PC-9 (cell line): ENCODE data around the gene BCAS2. TPM values are rescaled to one million over a fixed set of nuclear protein-coding genes. Genes with fewer than 3 reads are reported as not detected.

Experiments used
- BruUV-seq: library from RNA; stranded (reverse); fragments of 400-500 nt; replicated peaks from 2 replicates; lab custom pipeline; 2021; lab: Mats Ljungman, UMichigan
- CTCF ChIA-PET: fragments of 300-600 bp; sonication (Branson Sonifier 250); formaldehyde crosslinking; loops from one replicate; lab custom pipeline; 2022; ENCODE audit warnings: antibody characterized with exemption; lab: Charles Lee
- POLR2A ChIA-PET: fragments of 300-600 bp; sonication (Branson Sonifier 250); formaldehyde crosslinking; loops from one replicate; lab custom pipeline; 2022; ENCODE audit warnings: antibody characterized with exemption; ENCODE audit not compliant: unreplicated experiment; lab: Charles Lee
- DNase-seq, 2 experiments: peaks; one replicate each; pipeline versions ENCODE4 v3.0.0 to v3.0.0-alpha.2; 2015 to 2022; ENCODE audit warnings: mixed read lengths in 1 of 2
- H2AFZ ChIP-seq: fragments of 200-600 bp; sonication (generic); 2 replicates; pipeline ENCODE4 v1.8.1; 2017; ENCODE audit warnings: antibody characterized with exemption
- H3F3A ChIP-seq: fragments of 200-600 bp; sonication (generic); 2 replicates; pipeline ENCODE4 v1.8.1; 2017; ENCODE audit warnings: antibody characterized with exemption, mild to moderate bottlenecking, low read depth; ENCODE audit not compliant: insufficient read depth
- H3K27ac ChIP-seq: fragments of 200-600 bp; sonication (generic); 2 replicates; pipeline ENCODE4 v1.6.1; 2016; ENCODE audit warnings: mixed run types
- H3K27me3 ChIP-seq: fragments of 200-600 bp; sonication (generic); 2 replicates; pipeline ENCODE4 v1.6.1; 2016; ENCODE audit warnings: low read depth, mixed run types; ENCODE audit not compliant: insufficient read depth
- H3K36me3 ChIP-seq: fragments of 200-600 bp; sonication (generic); 2 replicates; pipeline ENCODE4 v1.6.1; 2016; ENCODE audit warnings: low read depth, mixed run types
- H3K4me1 ChIP-seq: fragments of 200-600 bp; sonication (generic); replicated peaks from 2 replicates; pipeline ENCODE4 v1.6.1; 2016; ENCODE audit warnings: mixed run types; ENCODE audit not compliant: insufficient read depth
- H3K4me2 ChIP-seq: fragments of 200-600 bp; sonication (generic); 2 replicates; pipeline ENCODE4 v1.6.1; 2017; ENCODE audit warnings: mixed run types
- H3K4me3 ChIP-seq: fragments of 200-600 bp; sonication (generic); 2 replicates; pipeline ENCODE4 v1.6.1; 2016; ENCODE audit warnings: mixed run types
- H3K79me2 ChIP-seq: fragments of 200-600 bp; sonication (generic); 2 replicates; pipeline ENCODE4 v1.6.1; 2017; ENCODE audit warnings: low read depth, mixed run types
- H3K9me2 ChIP-seq: fragments of 200-600 bp; sonication (generic); 2 replicates; pipeline ENCODE4 v1.8.1; 2017; ENCODE audit warnings: mild to moderate bottlenecking; ENCODE audit not compliant: insufficient read depth
- H3K9me3 ChIP-seq: fragments of 200-600 bp; sonication (generic); 2 replicates; pipeline ENCODE4 v1.8.1; 2016; ENCODE audit warnings: low read depth; ENCODE audit not compliant: insufficient read depth
- H4K20me1 ChIP-seq: fragments of 200-600 bp; sonication (generic); 2 replicates; pipeline ENCODE4 v1.8.1; 2017; ENCODE audit not compliant: insufficient read depth
- CTCF ChIP-seq: fragments of 200-600 bp; sonication (generic); conservative IDR thresholded peaks from 2 replicates; pipeline ENCODE4 v1.6.1; 2017; ENCODE audit warnings: mixed run types, antibody characterized with exemption, mild to moderate bottlenecking, moderate library complexity
- EZH2 ChIP-seq: fragments of 200-600 bp; sonication (generic); IDR thresholded peaks from 2 replicates; pipeline ENCODE4 v1.8.0; 2017; ENCODE audit warnings: antibody characterized with exemption, low read depth
- intact Hi-C: fragments of 100-400 bp; cut with micrococcal nuclease; formaldehyde crosslinking; loops from one replicate; pipeline ENCODE4 v1.10.0; 2022; ENCODE audit not compliant: unreplicated experiment
- total RNA-seq: library from RNA; stranded (reverse); gene quantifications from 2 replicates; pipeline ENCODE4 v1.2.3, GENCODE V29; 2021

BCAS2 gene
- total RNA-seq, 1 experiment from 2014 or later = 36.7 TPM

- CTCF ChIA-PET = no interaction called here
- H3K27ac ChIP-seq = no peak overlapping the region
- no peak for DNase-seq
Observed at GRCh38 chr1:114620419-114620818, 39.0 kb upstream of the BCAS2 start.

GRCh38 chr1:114618606-114619005 lies 37.2 kb upstream of the BCAS2 start:
- Histone ChIP-seq H4K20me1 (no peaks in the 10 kb centered on the region), H3K36me3 (no peaks in the 10 kb centered on the region), H3F3A (no peaks in the 10 kb centered on the region), H3K4me3 (no peak overlapping the region), H3K27ac (no peak overlapping the region), H3K4me2 (no peak overlapping the region), H3K4me1 (no peaks in the 10 kb centered on the region), H3K9me2 (no peaks in the 10 kb centered on the region), H2AFZ (no peak overlapping the region), H3K27me3 (no peaks in the 10 kb centered on the region), H3K9me3 (no peaks in the 10 kb centered on the region), H3K79me2 (no peaks in the 10 kb centered on the region)
- ChIA-PET POLR2A (no interaction called here), CTCF (no interaction called here)
- intact Hi-C loops = no loop called here
- no peak for TF ChIP-seq CTCF
- TF ChIP-seq EZH2 = no peak
- BruUV-seq = no TSS peak
- DNase-seq = no peak

More at GRCh38 chr1:114620419-114620818, 39.0 kb upstream of the BCAS2 start:
- no peak; the same call in 1 of the 2 replicates for TF ChIP-seq CTCF
- TF ChIP-seq EZH2 = no peak
- Histone ChIP-seq H3K4me2 (no peak overlapping the region), H3K4me1 (no peaks in the 10 kb centered on the region), H3K9me2 (no peaks in the 10 kb centered on the region), H3K36me3 (no peaks in the 10 kb centered on the region), H3K27me3 (no peaks in the 10 kb centered on the region), H3F3A (no peaks in the 10 kb centered on the region), H3K79me2 (no peaks in the 10 kb centered on the region), H3K9me3 (no peaks in the 10 kb centered on the region), H3K4me3 (no peak overlapping the region), H4K20me1 (no peaks in the 10 kb centered on the region), H2AFZ (no peak overlapping the region)
- intact Hi-C loops = no loop called here
- POLR2A ChIA-PET = no interaction called here
- no TSS peak for BruUV-seq

GRCh38 chr1:114610546-114611245 lies 29.3 kb upstream of the BCAS2 start:
- H3F3A ChIP-seq = no peaks in the 10 kb centered on the region
- H3K79me2 ChIP-seq = no peaks in the 10 kb centered on the region
- no TSS peak for BruUV-seq
- H3K4me2 ChIP-seq = no peak overlapping the region
- no peaks in the 10 kb centered on the region for H3K9me2 ChIP-seq
- no peak overlapping the region for H2AFZ ChIP-seq
- TF ChIP-seq CTCF = no peak
- TF ChIP-seq EZH2 = no peak
- no peaks in the 10 kb centered on the region for H3K27me3 ChIP-seq
- no peak overlapping the region for H3K4me3 ChIP-seq
- no peak overlapping the region for H3K27ac ChIP-seq
- no peaks in the 10 kb centered on the region for H3K36me3 ChIP-seq
- POLR2A ChIA-PET = interaction anchor here (0.5 to 0.6 kb wide), 2 partner anchors 1708 to 1898 kb away, joined by 5 to 8 read pairs; no protein-coding TSS in a partner anchor
- CTCF ChIA-PET = no interaction called here
- peak in 1 of 2 experiments; percentile 16 for DNase-seq
- no peaks in the 10 kb centered on the region for H4K20me1 ChIP-seq
- H3K4me1 ChIP-seq = no peaks in the 10 kb centered on the region
- no peaks in the 10 kb centered on the region for H3K9me3 ChIP-seq
- intact Hi-C loops = no loop called here
